H1 (cell line): ENCODE data around the gene BABAM2.

ENCODE experiments used
- CTCF ChIP-seq, 3 experiments: IDR thresholded peaks; 1 replicate in 2 of 3; 2 replicates in 1 of 3; pipeline versions ENCODE4 v1.5.1 to v1.6.1; 2011; ENCODE audit warnings: low read length in 3 of 3, mild to moderate bottlenecking in 3 of 3, inconsistent platforms in 2 of 3, low read depth in 1 of 3, moderate library complexity in 1 of 3; ENCODE audit not compliant: insufficient read depth in 1 of 3; ENCODE audit errors: control extremely low read depth in 1 of 3
- EZH2 ChIP-seq: fragments of 200-600 bp; sonication (generic); IDR thresholded peaks from 2 replicates; pipeline ENCODE4 v1.7.1; 2012; ENCODE audit warnings: low read depth, mild to moderate bottlenecking, moderate library complexity, low read length, inconsistent platforms; ENCODE audit not compliant: severe bottlenecking
- POLR2A ChIP-seq, 2 experiments: IDR thresholded peaks; 1 replicate in 1 of 2; 2 replicates in 1 of 2; pipeline ENCODE4 v1.6.1; 2011; ENCODE audit warnings: low read depth in 2 of 2, low read length in 2 of 2, mild to moderate bottlenecking in 2 of 2; ENCODE audit errors: control extremely low read depth in 1 of 2
- RXRA ChIP-seq: IDR thresholded peaks from 2 replicates; pipeline ENCODE4 v1.6.1; 2011; ENCODE audit warnings: low read depth, mild to moderate bottlenecking, low read length, moderate library complexity; ENCODE audit not compliant: insufficient read depth
- TEAD4 ChIP-seq: IDR thresholded peaks from 2 replicates; pipeline ENCODE4 v1.6.1; 2012; ENCODE audit warnings: low read depth, low read length, inconsistent platforms, mixed read lengths
- TF ChIP-seq, protein P1 (sequence below): IDR thresholded peaks from 2 replicates; pipeline ENCODE4 v1.6.1; 2011; ENCODE audit warnings: low read depth, mild to moderate bottlenecking, low read length; ENCODE audit not compliant: insufficient read depth

DNA sequence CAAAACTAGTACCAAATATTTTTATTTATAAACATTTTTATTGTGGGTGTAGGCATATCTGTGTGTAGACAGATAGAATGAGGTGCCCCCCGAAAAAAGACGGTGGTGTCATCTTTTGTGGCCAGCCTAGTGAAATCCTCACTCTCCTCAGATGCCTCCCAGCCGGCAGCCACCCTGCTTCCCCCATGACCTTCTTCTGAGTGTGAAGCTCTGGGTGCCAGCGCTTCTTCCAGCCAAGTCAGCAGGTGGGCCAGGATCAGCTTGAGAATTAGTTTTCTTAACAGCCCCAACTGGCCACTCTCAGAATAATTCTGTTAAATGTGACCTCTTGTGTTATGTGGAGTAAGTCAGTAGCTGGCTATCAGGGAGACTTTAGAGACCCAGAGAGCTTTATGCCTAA lies 272.5 kb downstream of the BABAM2 start:
- TF ChIP-seq CTCF (IDR thresholded peaks at IDR 0.05; ENCODE audit: control extremely low read depth in 1 of 3, insufficient read depth in 1 of 3, low read depth in 1 of 3, low read length in 3 of 3) (no peak), POLR2A (IDR thresholded peaks at IDR 0.05; ENCODE audit: control extremely low read depth in 1 of 2, low read depth in 2 of 2, low read length in 2 of 2) (no peak), EZH2 (no peak), TEAD4 (no peak), RXRA (no peak)
- TF ChIP-seq, protein P1, sequence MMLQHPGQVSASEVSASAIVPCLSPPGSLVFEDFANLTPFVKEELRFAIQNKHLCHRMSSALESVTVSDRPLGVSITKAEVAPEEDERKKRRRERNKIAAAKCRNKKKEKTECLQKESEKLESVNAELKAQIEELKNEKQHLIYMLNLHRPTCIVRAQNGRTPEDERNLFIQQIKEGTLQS = no peak
